NCI-H69 (cell line): ENCODE results near the gene DNMT3A.
A peak's percentile ranks its signal among the peaks of the same experiment; 100 is the strongest.

Experiments used
- DNase-seq: peaks from one replicate; lab custom pipeline; 2025; lab: John Stamatoyannopoulos, UW

DNMT3A gene

DNA sequence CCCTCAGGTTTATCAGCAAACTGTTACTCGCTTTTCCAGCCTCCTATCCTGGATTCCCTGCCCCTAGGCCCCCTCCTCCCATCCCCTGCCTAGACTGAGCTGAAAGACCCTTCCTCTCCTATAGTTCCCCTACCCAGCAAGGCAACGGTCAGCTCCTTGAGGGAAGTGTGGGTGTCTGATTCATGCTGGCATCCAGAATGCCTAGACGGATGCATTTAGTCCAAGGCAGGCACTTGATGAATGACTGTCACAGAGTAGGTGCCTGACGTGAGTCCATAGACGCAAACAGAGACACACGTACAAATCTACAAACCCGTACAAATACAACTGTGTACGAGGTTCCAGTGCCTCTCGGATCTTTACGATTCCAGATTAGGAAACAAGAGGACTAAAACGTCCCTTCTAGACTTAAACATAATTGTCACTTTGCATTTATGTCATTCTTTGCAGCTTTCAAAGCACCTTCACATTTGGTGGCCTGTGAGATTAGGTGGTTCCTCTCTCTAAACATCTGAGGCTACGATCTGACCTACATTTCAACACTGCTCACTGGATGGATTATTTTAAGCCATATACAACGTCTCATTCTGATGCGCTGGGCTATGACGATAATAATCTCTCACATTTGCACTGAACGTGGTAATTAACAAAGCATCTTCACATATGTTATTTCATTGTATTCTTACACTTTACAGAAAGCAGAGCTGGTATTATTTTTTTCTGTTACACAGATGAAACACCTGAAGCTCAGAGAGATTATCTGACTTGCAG is 36.7 kb downstream of the DNMT3A start:
- DNase-seq: no peak

DNA sequence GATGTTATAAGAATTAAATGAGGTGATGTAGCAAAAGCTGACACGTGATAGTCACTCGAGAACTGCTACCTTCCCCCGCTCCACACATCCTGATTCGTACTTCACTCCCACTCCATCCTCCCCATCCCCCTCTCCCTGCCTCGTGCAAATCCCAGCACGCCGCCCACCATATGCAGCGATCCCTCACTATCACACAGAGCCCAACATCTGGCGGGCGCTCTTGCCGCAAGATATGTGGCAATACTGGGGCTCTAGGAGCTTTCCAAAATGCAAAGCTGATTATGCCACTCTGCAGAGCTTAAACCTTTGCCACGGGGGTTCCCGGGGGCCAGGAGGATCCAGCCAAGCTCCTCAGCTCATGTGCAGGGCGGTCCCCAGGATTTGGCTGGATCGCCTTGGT is 37.4 kb downstream of the DNMT3A start:
- no peak for DNase-seq

DNA sequence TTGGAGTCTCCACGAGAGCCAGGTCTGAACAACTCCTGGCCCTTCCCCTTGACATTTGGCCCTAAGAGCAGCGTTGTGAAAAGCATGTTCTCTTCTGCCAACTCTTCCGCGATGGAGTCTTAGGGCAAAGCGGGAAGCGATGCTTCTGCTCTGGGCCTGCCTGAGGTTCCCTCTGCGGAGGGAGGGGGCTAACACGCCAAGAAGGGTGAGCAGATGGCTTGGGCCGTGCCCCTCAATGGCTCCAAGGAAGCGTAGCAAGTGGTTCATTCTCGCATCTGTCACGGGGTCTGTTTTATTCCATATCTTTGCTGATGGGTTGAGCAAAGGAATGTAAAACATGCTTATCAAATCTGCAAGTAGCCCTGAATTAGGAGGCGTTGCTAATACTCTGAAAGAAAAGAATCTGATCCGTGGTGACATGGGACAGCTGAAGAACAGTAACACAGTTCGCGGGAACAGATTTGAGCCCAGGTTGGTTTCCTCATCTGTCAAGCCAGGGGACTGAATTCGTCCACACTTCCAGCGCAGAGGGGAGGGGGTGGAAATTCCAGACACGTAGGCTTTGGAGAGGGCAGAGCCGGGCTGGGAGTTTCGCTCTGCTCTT is 38.0 kb downstream of the DNMT3A start:
- DNase-seq: no peak

DNA sequence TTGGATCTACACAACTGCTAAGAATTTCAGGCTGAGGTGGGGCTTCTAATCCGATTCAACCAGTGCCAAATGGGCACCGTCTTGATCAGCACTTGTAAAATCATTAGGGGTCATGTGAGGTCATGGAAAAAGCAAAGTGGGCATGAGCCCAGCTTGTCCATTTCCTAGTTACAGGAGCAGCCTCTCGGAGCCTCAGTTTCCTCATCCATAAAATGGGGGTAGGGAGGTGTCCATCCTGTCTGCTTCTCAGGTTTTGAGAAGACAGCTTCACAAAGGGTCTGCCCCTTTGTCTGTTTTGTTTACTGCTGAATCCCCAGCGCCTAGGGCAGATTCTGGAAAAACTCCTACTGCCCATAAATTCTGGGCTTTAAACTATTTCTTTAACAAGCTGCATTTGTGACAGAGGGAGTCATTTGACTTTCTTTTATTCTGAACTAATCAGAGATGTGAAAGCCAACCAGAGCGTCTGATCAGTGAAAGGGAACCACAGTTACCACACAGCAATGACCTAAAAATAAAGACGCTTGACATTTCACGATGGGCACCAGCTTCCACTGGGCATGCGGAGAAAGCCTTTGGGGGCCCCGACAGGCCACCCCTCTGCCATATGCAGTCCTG is 38.9 kb downstream of the DNMT3A start:
- DNase-seq: no peak

DNA sequence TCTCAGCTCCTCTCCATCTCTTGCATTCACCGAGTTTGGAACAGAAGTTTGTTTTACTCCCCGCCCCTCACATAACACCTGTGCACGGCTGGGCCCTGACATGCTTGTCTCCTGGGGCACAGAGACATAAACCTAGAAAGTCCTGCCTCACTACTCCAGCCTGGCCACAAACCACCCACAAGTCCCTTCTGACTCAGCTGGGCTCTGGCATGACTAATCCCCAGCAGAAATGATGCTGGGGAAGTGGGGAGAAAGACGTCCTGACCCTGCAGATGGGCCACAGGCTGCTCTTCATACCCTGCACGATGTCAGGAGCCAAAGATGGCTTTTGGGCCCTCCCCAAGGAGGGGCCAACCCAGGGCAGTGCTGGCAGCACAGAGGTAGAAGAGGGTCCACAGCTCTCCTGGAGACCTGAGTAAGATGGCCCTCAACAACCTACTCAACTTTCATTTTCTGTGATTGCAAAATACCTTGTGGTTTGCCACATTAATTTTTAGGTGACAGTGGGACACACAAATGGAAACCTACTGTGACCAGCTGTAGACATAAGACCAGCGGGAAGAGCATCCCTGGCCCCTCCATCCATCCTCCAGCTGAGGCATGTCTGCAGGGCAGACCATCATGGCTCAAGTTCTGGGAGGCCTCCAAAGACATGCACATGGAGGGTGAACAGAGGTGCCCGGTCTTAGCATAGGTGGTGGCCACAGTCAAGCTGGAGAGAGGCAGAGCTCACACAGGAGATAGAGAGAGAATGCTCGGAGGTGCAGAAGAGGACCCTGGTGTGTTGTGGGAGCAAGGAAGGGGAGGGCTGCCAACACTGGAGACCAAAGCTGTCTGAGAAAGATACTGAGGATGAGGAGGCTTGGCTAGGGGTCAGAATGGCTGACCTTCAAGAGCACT is 40.0 kb downstream of the DNMT3A start:
- DNase-seq: no peak

DNA sequence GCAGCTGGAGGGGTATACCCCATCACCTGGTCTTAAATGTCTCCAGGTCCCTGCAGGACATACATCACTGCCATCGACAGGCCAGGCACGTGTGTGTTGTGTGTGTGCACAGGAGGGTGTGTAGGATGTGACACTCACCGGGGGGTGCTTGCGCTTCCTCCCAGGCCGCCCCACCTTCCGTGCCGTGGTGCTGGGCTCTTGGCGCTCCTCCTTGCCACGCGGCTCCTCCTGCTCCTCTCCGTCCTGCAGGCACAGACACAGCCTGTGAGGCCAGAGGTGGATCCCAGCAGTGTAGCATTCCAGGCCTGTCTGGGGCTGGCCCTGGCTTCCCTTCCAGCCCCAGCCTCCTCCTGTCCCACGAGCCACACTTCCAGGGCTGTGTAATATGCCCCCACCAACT is 41.7 kb downstream of the DNMT3A start:
- DNase-seq: no peak

DNA sequence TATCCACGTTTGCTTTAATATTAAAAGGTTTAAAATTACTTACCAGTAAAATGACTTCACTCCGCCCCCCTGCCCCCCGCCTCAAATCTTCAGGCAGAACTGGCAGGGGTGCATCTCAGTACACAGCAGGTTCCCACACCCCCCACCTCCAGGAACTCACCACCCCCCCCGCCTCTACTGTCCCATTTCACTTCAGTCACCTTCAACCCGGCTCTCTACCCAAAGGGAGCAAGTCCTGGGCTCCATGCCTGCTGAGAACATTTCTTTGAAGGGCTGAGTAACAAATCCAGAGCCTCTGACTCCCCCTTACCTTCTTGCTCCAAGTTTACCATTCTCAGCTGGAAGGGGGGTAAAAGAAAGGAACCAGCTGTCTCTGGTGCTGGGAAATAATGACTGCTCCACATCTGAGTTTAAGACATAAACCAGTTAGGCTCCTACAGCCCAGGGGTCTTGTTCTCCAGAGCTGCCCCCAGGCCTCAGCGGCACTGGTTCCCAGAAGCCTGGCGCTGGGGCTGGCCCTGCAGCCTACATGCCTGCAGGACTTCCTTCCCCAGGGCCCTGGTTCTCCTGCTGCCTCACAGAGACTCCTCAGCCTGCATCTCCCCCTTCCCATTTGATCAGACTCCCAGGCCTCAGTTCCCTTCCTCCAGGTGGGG is 42.8 kb downstream of the DNMT3A start:
- DNase-seq: no peak

DNA sequence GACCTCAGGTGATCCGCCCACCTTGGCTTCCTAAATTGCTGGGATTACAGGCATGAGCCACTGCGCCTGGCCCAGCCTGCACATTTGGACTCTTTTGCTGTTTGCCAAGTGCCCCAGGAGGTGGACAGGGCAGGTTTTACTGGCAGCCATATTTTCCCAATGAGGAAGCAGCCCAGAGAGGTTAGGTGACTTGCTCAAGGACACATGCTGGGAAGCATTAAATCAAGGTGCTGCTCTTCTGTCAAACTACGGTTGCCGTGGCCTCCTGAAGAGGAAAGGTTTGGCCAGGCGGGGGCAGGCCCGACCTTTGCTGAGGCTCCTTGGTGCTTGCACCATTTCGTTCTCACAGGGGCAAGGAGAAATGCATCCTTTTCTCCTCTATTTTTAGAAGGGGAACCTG is 44.0 kb downstream of the DNMT3A start:
- peak; percentile 63 for DNase-seq

DNA sequence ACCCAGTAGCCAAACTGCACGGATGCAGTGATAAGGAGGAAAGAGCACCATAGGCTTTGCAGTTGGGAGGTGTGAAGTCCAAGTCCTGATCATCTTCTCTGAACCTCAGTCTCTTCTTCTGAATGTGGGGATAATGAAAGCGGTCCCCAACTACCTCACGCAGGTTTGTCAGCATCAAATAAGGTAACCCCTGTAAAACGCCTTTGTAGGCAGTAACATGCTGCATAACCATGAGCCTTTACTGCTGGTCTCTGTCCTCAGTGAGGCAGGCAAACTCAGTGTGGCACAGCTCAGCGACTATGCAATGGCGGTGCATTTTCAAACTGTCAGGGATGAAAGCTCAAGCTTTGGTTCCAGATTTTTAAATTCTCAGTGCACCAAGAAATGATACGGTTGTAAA is 46.1 kb downstream of the DNMT3A start:
- DNase-seq: no peak

DNA sequence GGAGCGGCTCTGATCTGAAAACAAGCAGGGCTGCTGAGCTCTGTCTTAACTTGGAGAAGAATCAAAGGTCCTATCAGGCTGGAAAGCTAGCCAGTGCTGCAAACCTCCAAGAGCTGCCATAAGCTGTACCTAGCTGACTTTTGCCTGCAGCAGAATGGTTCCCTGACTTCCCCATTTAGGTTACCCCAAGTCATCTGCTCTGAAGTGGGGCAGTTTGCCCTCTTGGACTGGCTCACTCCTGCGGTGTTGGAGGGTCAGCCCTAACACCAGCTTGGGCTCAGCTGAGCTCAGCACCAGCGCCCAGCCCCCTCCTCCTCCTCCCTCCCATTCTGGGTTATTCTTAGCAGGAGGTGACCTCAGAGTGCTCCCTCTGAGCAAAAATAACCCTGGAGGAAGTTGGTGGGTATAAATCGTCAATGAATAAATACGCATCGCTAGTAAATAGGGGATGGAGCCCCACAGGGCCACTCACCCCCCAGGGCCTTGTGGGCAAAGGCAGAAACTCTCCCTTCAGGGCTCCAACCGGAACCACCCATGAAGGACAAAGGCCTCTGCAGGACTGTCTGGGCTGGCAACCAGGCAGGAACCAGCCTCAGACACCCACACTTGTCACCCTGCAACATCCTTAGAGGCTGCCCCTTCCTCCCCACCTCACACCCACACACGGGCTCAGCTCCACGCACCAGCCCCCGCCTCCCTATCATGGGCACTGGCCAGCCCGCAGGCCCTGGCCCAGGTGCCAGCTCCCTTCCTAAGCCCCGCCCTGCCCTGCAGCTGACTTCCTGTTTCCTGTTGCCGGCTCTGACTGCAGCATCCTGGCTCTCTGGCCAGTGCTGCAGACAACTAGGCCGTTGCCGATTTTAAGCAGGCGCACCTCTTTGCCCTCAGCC is 46.9 kb downstream of the DNMT3A start:
- DNase-seq: peak; percentile 88

DNA sequence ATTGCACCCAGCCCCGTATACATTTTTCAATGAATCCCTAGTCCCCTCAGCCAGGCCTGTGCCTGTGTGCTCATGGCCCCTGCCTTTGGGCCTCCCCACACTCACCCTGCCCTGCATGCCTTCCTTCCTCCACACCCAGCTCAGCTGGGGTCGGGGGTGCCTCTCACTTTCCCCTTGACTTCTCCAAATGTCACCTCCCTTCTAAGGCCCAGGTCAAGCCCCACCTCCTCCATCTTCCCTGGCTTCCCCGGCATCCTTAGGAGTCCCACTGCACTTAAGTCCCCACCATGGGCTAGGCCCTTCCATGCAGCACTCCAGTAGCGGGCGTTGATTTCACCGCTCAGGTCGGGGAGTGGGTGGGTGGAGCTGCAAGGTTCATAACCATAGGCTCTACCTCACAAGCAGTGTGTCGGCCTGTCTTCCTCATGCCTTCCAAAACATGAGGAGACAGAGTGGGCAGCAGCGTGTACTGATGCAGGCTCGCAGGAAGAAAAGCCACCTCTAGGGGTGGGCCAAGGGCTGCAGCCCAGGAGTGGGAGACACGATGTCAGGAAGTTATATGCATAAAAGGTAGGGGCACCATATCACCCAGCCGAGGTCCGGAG is 47.7 kb downstream of the DNMT3A start:
- no peak for DNase-seq

DNA sequence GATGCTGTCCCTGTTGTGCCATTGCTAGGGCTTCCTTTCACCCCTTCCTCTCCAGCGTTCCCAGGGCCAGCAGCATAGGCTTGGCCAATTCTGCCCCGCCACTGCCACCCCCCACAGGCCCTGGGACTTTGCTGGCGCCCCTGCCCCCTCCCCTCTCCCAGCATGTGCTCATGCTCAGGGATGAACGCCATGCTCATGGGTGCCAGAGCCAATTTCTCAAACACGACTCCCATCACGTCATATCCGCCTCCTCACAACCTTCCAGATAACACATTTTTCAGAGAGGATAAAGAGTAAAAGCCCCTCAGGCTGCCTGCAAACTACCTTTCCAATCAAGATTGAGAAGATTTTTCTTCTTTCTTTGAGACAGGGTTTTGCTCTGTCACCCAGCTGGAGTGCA is 48.6 kb downstream of the DNMT3A start:
- DNase-seq: no peak

DNA sequence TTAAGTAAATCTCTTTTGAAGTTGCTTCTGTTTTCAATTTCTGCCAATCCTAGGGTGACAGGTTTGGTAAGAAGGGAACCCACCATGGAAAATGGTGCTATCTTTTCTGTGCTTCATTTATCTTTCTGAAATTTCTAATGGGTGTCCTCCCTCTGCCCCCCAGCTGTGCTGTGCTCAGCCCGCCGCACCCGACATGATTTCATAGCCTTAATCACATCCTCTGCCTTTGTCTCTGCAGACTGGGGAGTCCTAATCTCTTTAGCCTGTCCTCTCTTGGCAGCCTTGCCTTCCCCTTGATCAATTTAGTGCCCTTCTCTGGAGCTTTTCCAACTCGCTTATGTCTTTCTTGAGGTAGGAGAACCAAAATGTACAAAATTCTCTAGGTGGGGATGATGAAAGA is 49.3 kb downstream of the DNMT3A start:
- no peak for DNase-seq

DNA sequence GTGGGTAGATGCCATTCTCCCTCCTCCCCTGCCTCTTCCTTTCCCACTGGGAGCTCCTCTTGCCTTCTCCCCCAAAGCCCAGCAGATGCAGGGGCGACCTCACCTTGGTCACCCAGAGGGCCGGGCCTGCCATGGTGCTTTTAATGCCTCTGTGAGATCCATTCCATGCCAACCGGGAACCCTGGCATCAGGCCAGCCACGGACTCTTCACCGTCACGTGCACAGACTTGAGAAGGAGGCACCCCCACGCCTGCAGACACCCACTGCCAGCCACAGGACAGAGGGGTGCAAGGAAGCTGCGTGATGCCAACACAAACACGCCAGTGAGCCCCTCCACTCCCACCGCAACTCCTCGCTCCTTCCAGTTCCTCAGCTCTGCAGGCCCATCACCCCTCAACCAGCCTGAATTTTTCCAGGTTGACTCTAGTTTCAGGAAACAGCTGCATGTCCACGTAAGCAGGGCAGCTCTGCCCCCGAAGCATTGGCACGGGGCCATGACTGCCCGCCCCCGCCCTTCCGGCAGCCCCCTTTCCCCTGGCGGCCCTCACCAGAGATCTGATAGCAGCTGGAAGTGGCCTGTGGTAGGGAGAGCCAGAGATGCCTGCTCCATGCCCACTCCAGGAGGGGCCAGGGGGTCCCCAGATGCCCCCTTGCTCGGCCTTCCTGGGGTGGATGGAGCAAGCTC is 50.8 kb downstream of the DNMT3A start:
- DNase-seq: peak; percentile 26

DNA sequence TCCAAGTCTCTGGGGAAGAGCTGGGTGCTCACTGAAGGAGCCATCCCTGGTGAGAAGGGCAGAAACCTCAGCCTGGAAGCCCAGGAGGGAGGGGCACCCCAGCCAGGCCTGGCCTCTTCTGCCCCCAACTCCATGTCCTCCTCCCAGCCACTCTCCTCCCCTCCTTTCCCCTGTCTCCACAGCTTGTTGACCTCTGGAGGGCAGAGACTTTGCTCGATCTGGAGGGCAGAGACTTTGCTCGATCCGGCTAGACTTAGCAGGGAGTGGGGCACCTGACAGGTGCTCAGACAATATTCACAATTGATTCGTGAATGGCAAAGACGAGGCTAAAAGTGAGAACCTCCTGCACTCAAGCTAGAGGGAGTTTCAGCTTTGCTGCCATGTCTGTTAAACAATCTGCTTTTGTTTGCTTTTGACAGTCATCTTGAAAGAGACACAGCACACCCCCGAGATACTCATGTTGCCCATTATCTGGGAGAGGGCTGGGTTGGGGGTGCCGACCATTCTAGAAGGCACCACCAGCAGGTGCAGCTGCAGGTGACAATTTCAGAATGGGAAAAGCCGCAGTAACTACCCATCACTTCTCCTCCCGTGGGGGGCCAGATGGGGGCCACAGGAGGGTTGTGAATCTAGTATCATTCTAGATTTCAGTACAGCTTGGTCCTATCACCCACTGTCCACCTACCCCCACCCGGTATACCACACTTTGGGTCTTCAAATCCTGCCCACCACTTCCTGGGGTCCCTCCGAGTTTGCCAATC is 54.8 kb downstream of the DNMT3A start:
- DNase-seq: peak; percentile 10

DNA sequence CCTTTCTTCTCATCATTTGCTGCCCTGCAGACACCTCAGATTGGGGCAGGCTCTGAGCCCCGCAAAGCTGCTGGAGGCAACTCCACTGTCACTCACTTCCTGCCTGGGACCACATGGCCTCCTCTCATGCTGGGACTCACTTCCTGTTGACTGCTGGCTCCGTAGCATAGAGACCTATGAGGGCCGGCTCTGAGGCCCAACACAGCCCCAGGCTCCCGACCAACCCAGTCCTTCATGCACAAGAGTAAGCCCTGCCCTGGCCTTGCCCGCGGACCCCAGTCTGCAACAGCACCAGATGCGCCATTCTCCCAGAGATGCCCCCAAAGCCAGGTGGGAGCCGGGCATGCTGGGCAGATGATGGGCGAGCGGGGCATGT is 55.7 kb downstream of the DNMT3A start:
- peak; percentile 34 for DNase-seq

DNA sequence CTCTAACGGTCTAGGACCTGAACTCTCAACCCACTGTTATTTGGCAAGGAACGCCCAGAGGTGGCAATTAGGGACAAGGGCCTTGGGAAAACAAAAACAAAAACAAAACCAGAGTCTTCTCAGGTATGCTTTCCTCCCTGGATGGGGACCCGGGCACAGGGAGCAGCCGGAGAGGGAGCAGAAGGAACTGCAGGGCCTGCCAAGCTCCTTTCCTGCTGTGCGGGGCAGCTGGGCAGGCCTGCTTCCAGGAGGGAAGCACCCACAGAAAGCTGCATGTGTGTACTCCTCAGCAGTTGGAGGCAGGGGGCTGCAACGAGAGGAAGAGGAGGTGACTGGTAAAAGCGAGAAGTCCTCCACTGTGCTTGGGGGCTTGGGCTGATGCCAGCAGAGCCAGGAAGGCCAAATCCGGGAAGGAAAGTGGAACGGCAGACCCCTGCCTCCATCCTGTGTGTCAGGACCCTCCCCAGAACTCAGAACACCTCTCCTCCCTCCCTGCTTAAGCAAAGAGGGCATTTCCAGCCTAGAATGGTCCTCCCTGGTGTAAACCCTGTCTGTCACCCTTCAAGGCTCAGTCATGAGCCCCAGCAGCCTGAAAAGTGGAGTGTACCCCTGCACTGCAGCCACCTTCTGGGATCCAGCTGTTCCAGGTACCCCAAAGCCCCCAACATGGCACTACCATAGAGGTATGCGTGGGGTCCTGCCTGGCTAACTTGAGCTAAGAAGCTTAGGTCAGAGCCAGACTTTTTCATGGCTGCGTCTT is 56.3 kb downstream of the DNMT3A start:
- DNase-seq: no peak

DNA sequence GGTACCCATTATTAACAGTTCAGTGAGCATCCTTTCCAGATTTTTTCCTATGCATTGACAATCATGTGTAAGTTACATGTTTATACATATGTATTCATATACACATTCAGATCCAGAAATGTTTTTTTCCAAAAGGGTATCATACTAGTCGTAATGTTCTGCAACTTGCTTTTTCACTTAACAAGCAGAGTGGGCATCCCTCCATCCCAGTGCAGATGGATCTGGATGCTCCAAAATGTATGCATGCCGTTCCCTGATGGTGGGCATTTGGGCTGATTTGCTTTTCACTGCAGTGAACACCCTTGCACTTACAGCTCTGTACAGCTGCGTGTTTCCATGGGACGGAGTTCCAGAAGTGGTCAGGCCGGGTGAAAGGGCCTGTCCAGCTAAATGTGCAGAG is 57.0 kb downstream of the DNMT3A start:
- DNase-seq: no peak
